Progenitor cell of endocrine pancreas (in vitro differentiated cells): ENCODE measurements around the gene IL9R. TPM values are rescaled to one million over a fixed set of nuclear protein-coding genes. Genes with fewer than 3 reads are reported as not detected.
"Not testable (repeated sequence)": the region's sequence is repeated elsewhere in the genome, so short reads cannot be mapped to it uniquely, and the experiment has no call there.

Experiments used
- DNase-seq: peaks from one replicate; pipeline ENCODE4 v3.0.0; 2021; ENCODE audit warnings: low spot score; ENCODE audit not compliant: unreplicated experiment
- H3K27ac Mint-ChIP-seq: 2 replicates; pipeline ENCODE4 v1.8.0; 2021; ENCODE audit warnings: mild to moderate bottlenecking, moderate library complexity, mixed read lengths
- H3K27me3 Mint-ChIP-seq: 2 replicates; pipeline ENCODE4 v1.8.0; 2021; ENCODE audit warnings: mixed read lengths
- H3K36me3 Mint-ChIP-seq: 2 replicates; pipeline ENCODE4 v1.8.0; 2022; ENCODE audit warnings: mixed read lengths; ENCODE audit not compliant: insufficient read depth
- H3K4me1 Mint-ChIP-seq: 2 replicates; pipeline ENCODE4 v1.8.0; 2021; ENCODE audit warnings: low read depth, mixed read lengths
- H3K4me3 Mint-ChIP-seq: 2 replicates; pipeline ENCODE4 v1.8.0; 2021; ENCODE audit warnings: low read depth, mild to moderate bottlenecking, moderate library complexity, mixed read lengths
- H3K9me3 Mint-ChIP-seq: 2 replicates; pipeline ENCODE4 v1.8.0; 2021; ENCODE audit warnings: low read depth, mixed read lengths
- total RNA-seq: library from RNA; stranded (reverse); gene quantifications from 2 replicates; pipeline ENCODE4 v1.2.1, GENCODE V29; 2021
- TF ChIP-seq, protein P1 (sequence below): fragments of 200-600 bp; sonication (generic); IDR thresholded peaks from one replicate; pipeline ENCODE4 v1.5.0; 2021; ENCODE audit warnings: antibody characterized with exemption, mild to moderate bottlenecking; ENCODE audit not compliant: unreplicated experiment

The IL9R gene
- total RNA-seq, 1 donor from 2014 or later: not detected

DNA sequence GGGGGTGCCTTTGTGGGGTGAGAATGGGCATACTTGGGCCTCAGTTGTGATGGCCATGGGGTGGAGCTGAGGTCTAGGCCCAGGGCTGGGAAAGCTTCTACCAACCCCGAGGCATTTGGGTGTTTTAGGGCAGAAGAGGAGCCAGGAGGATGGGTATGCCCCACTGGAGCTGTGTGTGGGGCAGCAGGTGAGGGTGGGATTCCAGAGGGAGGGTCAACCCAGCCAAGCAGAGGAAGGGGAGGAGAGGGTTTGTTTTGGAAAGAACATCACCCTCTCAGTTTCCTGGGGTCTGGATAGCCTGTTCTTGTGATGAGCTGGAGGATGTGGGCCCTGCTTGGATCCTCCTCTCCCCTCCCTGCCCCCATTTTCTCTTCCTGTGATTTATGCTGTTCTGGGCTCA lies 620 bp downstream of the IL9R start:
- no peaks in the 10 kb centered on the region for H3K36me3 Mint-ChIP-seq
- TF ChIP-seq, protein P1, sequence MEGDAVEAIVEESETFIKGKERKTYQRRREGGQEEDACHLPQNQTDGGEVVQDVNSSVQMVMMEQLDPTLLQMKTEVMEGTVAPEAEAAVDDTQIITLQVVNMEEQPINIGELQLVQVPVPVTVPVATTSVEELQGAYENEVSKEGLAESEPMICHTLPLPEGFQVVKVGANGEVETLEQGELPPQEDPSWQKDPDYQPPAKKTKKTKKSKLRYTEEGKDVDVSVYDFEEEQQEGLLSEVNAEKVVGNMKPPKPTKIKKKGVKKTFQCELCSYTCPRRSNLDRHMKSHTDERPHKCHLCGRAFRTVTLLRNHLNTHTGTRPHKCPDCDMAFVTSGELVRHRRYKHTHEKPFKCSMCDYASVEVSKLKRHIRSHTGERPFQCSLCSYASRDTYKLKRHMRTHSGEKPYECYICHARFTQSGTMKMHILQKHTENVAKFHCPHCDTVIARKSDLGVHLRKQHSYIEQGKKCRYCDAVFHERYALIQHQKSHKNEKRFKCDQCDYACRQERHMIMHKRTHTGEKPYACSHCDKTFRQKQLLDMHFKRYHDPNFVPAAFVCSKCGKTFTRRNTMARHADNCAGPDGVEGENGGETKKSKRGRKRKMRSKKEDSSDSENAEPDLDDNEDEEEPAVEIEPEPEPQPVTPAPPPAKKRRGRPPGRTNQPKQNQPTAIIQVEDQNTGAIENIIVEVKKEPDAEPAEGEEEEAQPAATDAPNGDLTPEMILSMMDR: no peak
- H3K4me1 Mint-ChIP-seq: no peaks in the 10 kb centered on the region
- H3K27ac Mint-ChIP-seq: no peak overlapping the region
- no peak overlapping the region for H3K4me3 Mint-ChIP-seq
- no peak for DNase-seq
- H3K9me3 Mint-ChIP-seq: peaks cover 6% of the 10 kb centered on the region
- H3K27me3 Mint-ChIP-seq: no peaks in the 10 kb centered on the region

DNA sequence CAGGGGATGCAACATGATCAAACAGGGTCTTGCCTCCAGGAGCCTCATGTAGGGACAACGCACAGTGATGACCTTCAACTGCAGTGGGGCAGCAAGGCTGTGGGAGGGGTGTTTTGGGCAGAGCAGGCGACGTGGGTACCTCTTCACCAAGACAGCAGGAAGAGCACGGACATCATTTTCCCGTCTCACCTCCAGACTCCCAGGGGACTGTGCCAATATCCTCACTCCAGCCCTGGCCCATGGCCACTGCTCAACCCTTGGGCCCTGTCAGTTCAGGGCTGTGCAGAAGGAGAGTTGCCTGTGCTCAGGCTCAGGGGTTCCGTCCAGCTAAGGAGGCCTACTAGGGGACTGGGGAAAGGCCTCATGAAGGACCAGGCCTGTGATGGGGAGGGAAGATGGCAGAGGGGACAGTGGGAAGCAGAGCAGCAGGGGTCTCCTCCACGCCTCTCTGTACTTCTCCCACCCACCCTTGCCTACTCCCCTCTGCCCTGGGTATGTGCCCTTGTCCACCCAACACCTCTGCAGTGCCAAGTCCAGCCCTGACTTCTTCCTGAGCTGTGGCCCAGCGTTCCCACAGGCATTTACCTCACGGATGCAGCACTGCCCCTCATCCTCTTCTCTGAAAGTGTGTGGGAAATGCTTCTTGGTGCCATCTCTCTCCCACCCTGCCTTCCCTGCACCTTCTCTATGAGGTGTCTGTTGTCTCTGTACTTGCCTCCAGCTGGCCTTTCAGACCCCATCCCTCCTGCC lies 1.4 kb downstream of the IL9R start:
- H3K4me1 Mint-ChIP-seq: no peaks in the 10 kb centered on the region
- H3K36me3 Mint-ChIP-seq: no peaks in the 10 kb centered on the region
- peaks cover 3% of the 10 kb centered on the region for H3K9me3 Mint-ChIP-seq
- TF ChIP-seq, protein P1: no peak
- no peak for DNase-seq
- no peaks in the 10 kb centered on the region for H3K27me3 Mint-ChIP-seq
- no peak overlapping the region for H3K27ac Mint-ChIP-seq
- H3K4me3 Mint-ChIP-seq: no peak overlapping the region

DNA sequence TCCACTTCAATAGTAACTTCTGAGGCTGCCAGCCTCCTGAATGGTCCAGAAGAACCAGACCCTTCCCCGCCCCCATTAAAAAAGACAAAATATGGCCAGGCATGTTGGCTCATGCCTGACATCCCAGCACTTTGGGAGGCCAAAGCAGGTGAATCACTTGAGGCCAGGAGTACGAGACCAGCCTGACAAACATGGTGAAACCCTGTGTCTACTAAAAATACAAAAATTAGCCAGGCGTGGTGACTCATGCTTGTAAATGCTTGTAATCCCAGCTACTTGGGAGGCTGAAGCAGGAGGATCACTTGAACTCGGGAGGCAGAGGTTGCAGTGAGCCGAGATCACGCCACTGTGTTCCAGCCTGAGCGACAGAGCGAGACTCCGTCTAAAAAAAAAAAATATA lies 2.3 kb downstream of the IL9R start:
- H3K9me3 Mint-ChIP-seq, H3K36me3 Mint-ChIP-seq, H3K4me3 Mint-ChIP-seq, H3K4me1 Mint-ChIP-seq, DNase-seq, H3K27me3 Mint-ChIP-seq, H3K27ac Mint-ChIP-seq: not testable (repeated sequence)

DNA sequence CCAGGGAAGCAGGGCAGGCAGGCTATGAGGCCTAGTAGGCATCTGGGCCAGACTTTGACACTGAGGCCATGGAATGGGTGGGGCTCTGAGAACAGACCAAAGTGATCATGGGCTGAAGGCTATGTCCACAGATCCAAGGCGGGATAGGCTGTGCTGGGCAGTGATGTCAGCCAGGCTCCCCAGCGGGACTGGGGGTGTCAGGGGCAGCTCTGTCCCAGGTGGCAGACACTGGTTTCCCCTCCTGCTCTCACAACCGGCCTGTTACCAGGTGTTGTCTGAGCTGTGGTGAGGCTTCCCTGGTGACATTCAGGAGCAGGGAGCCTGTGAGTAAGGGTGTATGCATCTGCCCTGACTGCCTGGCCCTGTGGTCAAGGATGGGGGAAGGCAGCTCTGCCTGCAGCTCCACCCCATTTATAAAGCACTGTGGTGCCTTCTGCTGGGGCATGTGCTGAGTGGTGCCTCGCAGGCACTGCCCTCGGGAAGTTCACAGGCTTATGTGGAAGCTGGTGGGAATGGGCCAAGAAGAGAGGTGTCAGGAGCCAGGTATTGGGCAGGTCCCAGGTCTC lies 2.9 kb downstream of the IL9R start:
- H3K27me3 Mint-ChIP-seq: no peaks in the 10 kb centered on the region
- no peaks in the 10 kb centered on the region for H3K36me3 Mint-ChIP-seq
- no peak overlapping the region for H3K4me3 Mint-ChIP-seq
- H3K27ac Mint-ChIP-seq: no peak overlapping the region
- TF ChIP-seq, protein P1: no peak
- no peaks in the 10 kb centered on the region for H3K4me1 Mint-ChIP-seq
- H3K9me3 Mint-ChIP-seq: peaks cover 5% of the 10 kb centered on the region
- no peak for DNase-seq

DNA sequence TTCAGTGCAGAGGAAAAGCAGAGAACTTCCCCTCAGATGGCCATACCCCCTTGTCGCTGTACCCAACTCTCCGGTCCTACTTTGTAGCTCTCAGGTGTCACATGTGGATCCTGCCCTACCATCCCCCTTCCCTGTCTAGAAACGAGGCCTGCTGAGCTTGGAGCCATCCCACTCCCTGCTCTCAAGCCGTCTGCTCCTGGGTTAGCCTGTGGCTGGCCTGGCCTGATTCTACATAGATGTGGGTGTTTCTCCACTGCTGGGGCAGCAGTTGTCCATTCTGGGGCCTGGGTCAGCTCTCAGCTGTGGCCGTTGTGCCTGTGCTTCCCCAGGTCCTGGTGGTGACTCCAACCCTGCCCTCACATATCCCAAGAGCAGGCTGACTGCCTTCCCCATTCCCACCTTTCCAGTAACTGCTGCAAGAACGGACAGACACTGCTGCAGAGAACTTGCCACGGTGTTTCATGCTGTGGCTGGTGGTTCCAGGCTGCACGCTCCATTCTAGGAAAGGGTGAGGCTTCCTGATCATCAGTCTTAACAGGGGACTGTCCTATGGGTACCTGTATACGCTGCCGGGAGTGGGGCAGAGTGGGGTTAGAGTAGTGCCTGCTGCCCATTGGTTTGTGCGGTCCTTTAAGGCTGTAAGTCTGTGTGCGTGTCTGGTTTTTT lies 3.6 kb downstream of the IL9R start:
- H3K9me3 Mint-ChIP-seq: peaks cover 5% of the 10 kb centered on the region
- TF ChIP-seq, protein P1: no peak
- no peak for DNase-seq
- no peaks in the 10 kb centered on the region for H3K36me3 Mint-ChIP-seq
- no peak overlapping the region for H3K4me3 Mint-ChIP-seq
- no peaks in the 10 kb centered on the region for H3K27me3 Mint-ChIP-seq
- H3K4me1 Mint-ChIP-seq: no peaks in the 10 kb centered on the region
- no peak overlapping the region for H3K27ac Mint-ChIP-seq
